IPS DF 19.7 (cell line): Measurements from ENCODE around the gene NIBAN1.
"Not testable (repeated sequence)": the region's sequence is repeated elsewhere in the genome, so short reads cannot be mapped to it uniquely, and the experiment has no call there.

Source experiments
- DNase-seq: peaks from one replicate; pipeline ENCODE4 v3.0.0-alpha.2; 2013; ENCODE audit warnings: low read depth, low spot score

NIBAN1 gene

DNA sequence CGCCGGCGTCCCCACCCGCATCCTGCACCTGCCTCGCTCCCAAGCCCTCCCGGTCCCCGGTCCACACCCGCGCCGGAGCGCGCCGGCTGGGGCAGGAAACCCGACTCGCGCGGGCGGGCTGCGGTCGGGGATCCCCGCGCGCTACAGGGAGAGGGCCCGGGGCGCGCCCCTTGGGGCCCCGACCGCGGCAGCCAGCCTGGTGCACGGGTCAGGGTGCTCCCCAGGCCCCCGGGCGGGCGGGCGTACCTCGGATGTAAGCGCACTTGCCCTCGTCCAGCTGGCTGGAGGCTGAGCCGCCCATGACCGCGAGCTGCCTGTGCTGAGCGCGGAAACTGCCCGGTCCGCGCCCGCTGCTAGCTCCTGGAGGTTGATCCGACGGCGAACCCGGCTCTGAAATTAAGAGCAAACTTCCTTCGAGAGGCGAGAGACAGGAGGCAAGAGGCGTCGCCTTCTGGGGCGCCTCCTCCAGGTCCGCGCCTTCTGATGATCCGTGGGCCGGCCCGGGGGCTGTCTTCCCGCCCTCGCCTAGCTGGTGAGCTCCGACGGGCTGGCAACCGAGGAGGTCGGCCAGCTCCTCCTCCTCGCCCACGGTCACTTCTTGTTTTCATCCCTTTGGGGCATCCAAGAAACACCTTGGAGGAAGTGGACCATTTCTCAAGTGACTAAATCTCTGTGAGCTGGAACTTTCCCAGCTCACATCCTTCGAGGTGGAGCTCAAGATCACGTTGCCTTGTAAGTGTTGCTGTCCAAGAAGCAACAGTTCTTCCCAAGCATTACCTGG, at the start of gene NIBAN1:
Gene NIBAN1 (minus strand): TSS at position 453 of the 781 bp plus-strand sequence. CDS start 152 bp downstream, at position 301.
- DNase-seq: no peak

DNA sequence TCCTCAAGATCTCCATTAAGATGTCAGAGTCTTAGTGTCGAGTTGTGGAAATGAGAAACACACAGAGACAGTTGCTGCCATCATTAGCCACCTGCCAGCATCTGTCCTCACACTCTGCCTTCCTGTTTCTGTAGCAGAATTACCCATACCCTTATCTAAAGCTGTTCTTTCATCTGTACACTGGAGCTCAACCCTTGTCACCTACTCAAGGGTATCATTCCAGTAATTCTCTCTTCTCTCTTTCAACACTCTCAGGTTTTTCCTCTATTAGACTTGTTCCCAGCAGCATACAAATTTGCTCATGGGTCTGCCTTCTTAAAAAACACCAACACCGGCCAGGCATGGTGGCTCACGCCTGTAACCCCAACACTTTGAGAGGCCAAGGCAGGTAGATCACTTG, 43.7 kb upstream of the NIBAN1 start:
- DNase-seq: no peak

DNA sequence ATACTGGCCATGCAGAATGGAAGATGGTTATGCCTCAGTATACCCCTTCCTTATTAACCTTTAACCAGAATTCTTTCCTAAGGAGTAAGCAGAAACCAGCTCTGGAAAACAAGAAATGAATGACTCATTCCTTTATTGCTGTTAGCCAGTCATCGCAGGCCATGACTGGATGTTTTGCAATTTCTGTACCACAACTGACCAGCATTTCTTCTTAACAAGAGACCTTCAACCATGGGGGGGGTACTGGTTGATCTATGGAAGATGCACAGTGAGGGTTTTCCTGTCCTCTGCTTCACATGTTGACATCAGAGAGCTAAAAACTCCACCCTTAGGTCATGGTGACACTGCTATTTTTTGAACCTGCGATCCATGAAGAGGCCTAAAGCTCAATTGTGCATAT, 43.0 kb upstream of the NIBAN1 start:
- DNase-seq: no peak

DNA sequence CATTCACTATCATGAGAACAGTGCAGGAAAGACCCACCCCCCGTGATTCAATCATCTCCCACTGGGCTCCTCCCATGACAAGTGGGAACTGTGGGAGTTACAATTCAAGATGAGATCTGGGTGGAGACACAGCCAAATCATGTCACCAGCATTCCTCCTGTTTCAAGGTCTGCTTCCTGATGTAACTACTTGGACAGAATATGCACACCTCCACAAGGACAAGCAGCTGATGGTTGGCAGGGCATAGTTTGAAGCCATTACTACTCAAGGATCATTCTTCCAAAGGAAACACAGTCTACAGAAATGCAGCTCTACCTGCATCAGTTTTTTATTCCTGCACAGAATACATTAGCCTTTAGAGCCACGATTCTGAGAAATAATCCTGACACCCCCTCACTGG, 42.6 kb upstream of the NIBAN1 start:
- no peak for DNase-seq

DNA sequence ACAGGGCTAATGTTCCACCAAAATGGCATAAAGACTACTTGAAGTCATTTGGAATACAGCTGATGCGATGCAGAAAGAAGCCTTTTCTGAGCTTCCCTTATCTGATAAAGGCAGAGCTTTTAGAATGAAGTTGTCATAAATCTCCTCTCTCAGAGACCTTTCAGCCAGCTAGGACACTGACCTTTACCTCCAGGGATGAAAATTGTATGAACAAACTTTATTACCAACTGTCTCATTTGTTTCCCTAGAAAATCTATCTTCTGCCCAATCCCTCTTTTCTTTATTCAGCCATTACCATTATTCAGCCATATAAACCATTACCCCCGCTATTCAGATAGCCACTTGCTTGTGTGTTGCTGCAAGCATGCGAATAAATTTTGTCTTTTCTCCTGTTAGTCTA, 41.3 kb upstream of the NIBAN1 start:
- no peak for DNase-seq

DNA sequence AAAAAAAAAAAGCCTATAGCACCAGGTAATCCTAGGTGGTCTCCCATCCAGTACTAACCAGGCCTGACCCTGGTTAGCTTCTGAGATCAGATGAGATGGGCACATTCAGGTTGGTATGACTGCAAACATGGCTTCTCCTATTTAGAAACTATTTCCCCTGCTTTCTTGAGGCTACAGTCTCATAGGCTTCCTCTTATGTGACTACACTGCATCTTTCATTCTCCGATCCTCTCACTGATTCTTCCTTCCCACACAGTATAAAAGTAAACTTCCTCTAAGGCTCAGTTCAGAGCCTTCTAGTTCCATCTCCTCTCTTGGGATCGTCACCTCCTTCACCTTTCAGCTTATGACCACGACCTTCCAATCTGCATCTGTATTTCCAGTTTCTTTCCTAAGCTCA, 40.6 kb upstream of the NIBAN1 start:
- no peak for DNase-seq

DNA sequence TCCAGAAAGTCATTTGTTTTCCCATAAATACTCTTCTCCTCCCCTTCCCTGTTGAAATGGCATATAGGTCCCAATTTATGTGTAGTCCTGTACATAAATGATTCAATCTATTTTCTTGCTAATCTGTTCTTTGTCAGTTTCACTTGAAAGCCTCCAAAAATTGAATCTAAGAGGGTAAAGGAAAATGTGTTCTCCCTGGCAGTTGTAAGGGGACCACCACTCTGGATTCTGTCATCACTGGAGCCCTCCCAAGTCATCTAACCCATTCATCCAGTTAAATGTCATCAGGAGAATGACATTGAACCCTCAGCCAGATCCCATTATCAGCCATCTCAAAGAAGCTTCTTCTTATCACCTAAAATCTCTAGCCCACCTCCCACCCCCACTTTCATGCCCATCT, 36.1 kb upstream of the NIBAN1 start:
- no peak for DNase-seq

DNA sequence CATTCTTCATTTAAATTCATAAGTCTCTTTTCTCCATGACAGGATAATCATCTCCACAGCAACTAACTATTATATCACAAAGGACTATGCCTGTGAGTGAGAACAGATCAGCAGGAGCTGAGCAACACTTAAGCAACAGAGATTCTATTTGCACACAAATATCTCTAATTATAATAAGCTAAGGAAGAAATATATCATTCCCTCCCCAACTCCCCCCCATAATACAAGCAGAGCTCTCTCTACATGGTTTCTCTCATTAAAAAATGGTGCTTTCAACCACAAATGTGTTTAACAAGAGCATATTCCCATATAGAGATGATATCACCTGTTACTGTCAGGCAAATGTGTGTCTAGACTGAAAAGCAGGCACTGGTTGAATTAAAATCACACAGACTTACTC, 34.5 kb upstream of the NIBAN1 start:
- no peak for DNase-seq

DNA sequence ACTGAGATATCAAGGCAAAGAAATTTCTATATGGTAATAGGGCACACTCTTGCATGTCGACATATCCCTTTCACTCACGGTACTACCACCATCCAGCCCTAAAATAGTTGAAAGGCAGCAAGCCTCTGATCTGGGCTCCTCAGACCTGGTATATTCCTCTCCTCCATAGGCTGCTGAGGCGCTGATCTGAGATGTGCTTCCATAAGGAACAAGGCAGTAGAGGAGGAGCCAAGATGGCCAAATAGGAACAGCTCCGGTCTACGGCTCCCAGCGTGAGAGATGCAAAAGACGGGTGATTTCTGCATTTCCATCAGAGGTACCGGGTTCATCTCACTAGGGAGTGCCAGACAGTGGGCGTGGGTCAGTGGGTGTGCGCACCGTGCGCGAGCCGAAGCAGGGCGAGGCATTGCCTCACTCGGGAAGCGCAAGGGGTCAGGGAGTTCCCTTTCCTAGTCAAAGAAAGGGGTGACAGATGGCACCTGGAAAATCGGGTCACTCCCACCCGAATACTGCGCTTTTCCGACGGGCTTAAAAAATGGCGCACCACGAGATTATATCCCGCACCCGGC, 27.1 kb upstream of the NIBAN1 start:
- not testable (repeated sequence) for DNase-seq

- not testable (repeated sequence) for DNase-seq
Measured at GRCh38 chr1:184999974-185000373, 25.7 kb upstream of the NIBAN1 start.

DNA sequence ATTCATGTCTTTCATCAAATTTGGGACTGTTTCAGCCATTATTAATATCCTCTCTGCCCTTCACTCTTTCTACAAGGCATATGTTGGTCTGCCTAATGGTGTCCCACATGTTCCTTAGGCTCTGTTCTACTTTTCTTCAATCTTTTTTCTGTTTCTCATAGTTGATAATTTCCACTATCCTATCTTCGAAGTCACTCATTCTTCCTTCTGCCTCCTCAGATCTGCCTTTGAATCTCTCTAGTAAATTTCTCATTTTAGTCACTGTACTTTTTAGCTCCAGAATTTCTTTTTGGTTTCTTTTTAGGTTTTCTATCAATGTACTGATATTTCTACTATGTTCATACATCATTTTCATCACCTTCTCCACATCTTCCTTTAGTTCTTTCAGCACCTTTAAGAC, 20.0 kb upstream of the NIBAN1 start:
- no peak for DNase-seq

- DNase-seq: no peak
Measured at GRCh38 chr1:184992271-184992670, 18.0 kb upstream of the NIBAN1 start.

GRCh38 chr1:184990204-184990603, 15.9 kb upstream of the NIBAN1 start:
- no peak for DNase-seq

DNA sequence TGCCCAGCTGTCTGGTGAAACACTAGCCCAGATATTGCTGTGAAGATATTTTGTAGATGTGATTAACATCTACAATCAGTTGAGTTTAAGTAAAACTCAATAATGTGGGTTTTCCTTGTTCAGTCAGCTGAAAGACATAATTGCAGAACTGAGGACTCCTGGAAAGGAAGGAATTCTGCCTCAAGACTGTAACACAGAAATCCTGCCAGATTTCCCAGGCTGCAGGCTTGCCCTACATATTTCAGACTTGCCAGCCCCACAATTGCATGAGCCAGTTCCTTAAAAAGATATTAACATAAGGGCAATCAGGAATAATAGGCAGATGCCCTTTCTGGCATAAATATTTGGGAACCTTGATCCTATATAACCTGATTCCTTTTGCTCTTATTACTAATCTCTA, 14.2 kb upstream of the NIBAN1 start:
- DNase-seq: no peak

DNA sequence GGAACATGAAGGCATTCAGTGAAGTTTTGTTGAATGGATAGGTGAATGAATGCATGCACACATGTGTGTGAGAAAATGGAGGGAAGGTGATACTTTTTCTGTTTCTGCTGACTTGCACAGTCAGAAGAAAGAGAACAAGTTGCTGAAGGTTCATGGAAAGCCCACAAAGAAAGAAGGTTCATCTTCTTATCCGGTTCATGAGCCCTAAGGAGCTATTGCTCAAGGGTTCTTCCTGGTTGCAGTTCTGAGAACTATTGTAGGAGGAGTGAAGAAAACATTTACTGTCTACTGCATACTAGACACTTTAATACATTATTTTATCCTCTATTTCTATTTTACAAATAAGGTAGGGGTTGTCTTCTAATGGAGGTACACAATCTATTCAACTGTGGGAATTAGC, 13.4 kb upstream of the NIBAN1 start:
- no peak for DNase-seq

GRCh38 chr1:184986250-184986649, 11.9 kb upstream of the NIBAN1 start:
- no peak for DNase-seq

DNA sequence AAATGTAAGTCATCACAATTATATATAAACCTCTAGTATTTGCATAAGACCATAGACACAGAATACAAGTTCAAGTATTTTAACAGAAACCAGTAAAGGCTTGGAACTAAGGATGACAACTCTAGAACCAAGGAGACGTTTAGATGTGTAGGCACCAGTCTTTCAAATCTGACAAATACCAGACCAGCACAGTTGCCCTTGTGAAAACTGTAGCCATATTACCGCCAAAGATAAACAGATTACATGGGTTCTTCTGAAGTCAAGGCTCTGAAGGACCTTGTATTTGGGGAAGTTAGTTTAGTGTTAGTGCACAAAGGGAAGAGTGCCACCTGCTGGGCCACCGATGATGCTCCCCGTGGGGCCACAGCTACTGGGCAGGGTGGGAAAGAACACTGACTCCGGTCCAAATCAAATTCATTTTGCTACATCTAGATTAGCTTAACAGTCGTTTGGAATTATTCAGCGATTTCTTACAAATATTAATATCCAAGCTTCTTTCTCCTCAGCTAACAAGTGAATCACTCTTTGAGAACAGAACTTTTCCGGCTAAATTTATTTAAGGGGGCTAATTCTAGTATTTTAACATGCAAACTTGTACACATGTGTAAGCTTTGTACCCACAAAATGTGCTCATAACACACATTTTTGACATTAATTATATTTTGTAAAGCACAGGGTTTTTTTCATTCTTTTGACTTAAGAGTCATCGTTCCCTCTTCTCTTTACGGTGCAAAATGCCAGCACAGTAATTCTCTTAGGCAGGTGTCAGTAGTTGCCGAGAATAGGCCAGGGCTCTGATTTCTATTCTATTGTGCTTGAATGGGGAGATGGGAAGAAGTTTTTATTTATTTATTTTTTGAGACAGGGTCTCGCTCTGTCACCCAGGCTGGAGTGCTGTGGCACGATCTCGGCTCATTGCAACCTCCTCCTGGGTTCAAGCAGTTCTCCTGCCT, 8.0 kb upstream of the NIBAN1 start:
- DNase-seq: no peak

DNA sequence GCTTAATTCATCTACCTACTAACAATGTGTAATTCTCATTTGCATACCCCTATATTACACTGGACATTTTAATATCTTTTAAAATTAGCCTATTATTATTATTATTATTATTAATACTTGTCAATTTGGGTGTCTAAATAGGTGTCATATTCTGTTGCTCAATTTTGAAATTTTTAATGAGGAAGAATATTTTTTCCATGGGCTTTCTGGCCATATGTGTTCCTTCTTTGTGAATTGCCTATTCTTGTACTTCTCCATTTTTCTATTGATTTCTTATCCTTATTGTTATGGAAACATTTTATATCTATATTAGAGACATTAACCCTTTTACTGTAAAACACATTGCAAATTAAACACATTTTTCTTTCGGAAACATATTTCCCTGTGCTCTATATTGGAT, 6.4 kb upstream of the NIBAN1 start:
- DNase-seq: no peak

- DNase-seq: no peak
Measured at GRCh38 chr1:184975208-184975870, 1.0 kb upstream of the NIBAN1 start.

DNA sequence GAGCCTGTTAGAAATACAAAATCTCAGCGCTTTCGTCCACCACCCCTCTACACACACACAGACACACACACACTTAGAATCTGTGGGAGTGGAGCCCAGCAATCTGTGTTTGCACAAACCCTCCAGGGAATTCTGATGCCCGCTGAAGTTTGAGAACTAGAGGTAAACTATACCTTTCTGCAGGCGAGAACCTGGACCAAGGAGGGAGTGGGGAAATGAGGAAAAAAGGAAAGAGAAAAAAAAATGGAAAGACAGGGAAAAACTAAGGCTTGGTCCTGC, 468 bp upstream of the NIBAN1 start:
- no peak for DNase-seq

DNA sequence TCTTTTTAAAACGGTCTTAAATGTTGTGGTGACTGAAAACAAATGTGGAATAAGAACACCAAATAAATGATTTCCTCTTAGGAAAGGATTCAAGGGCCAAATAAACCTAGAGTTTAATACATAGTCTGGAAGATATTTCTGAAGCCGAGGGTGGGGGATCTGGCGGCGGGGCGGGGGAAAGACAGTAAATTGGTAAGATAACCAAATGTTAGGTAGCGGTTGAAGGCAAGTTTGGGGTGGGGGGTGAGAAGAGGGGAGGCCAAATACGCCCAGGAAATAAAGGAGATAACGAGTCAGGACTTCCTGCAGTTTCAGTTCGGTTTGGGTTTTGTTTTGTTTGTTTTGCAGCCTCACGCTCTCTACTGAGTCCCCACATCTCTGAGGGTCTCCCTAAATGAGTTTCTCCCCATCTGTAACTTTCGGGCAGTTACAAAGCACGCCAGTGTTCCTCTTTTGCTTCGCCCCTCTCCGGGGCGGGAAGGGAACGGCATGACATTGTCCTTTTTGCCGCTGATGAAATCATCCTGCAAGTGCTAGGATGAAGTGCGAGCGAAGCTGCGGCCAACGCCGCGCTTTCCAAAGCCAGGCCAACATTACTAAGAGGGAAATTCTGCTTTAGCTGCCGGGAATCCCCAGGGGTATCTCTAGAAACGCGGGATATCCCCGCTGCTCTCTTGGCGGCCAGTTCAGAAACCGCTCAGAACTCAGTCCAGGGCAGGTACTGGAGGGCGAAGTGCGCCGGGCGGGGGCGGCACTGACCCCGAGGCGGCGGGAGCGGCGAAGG, 844 bp downstream of the NIBAN1 start:
- no peak for DNase-seq
